Aorta (tissue), 5 donors: ENCODE results near the gene CHST11. TPM values are rescaled to one million over a fixed set of nuclear protein-coding genes. Genes with fewer than 3 reads are reported as not detected.

Experiments
- ATAC-seq: fragments of 200-7000 bp; cut with Tn5 transposase; one replicate; pipeline ENCODE4 v1.9.1; 2022; ENCODE audit warnings: moderate library complexity; ENCODE audit not compliant: low FRiP score
- DNase-seq, 2 donors: peaks; one replicate each; pipeline ENCODE4 v3.0.0-alpha.2; 2020
- H3K27ac ChIP-seq, 2 donors: one replicate each; pipeline ENCODE4 v1.5.1; 2013; ENCODE audit warnings: low read length in 2 of 2, mild to moderate bottlenecking in 2 of 2, moderate library complexity in 2 of 2, control low read depth in 1 of 2, inconsistent platforms in 1 of 2, low read depth in 1 of 2
- H3K27me3 ChIP-seq, 2 donors: one replicate each; pipeline ENCODE4 v1.6.1; 2013; ENCODE audit warnings: control low read depth in 1 of 2, low read length in 1 of 2, mild to moderate bottlenecking in 1 of 2, moderate library complexity in 1 of 2; ENCODE audit not compliant: insufficient read depth in 2 of 2, control insufficient read depth in 1 of 2
- H3K36me3 ChIP-seq, 2 donors: one replicate each; pipeline ENCODE4 v1.6.1; 2013; ENCODE audit warnings: control low read depth in 1 of 2, low read length in 1 of 2, mild to moderate bottlenecking in 1 of 2; ENCODE audit not compliant: insufficient read depth in 2 of 2, control insufficient read depth in 1 of 2
- H3K4me1 ChIP-seq, 2 donors: one replicate each; pipeline ENCODE4 v1.6.1; 2013; ENCODE audit warnings: low read length in 2 of 2, control low read depth in 1 of 2, mild to moderate bottlenecking in 1 of 2, moderate library complexity in 1 of 2; ENCODE audit not compliant: insufficient read depth in 2 of 2, control insufficient read depth in 1 of 2
- H3K4me3 ChIP-seq, 2 donors: one replicate each; pipeline ENCODE4 v1.5.1; 2013; ENCODE audit warnings: low read length in 2 of 2, control low read depth in 1 of 2, mild to moderate bottlenecking in 1 of 2
- H3K9me3 ChIP-seq: one replicate; pipeline ENCODE4 v1.6.1; 2013; ENCODE audit warnings: mild to moderate bottlenecking, low read length; ENCODE audit not compliant: control insufficient read depth
- WGBS, 2 donors: extraction: QIAGEN DNeasy Blood & Tissue Kit; methylation state at CpG; one replicate each; pipeline ENCODE4 v1.1.7; 2013; 5-methylcytosine and 5-hydroxymethylcytosine counted together
- intact Hi-C, 2 donors: fragments of 100-400 bp; cut with DNase I; formaldehyde crosslinking; loops; one replicate each; pipeline versions ENCODE4 v1.14.2 to v1.15.0; 2022
- polyA plus RNA-seq, 2 donors: library from polyadenylated mRNA; stranded (reverse); fragments of 200-250 nt; gene quantifications; one replicate each; pipeline ENCODE4 v1.2.3, GENCODE V29; 2013
- total RNA-seq, 2 donors: library from RNA; stranded (reverse); fragmentation: NEBNext Ultra II Directional; extraction: Animal tissue kit (Norgen Biotek cat#: 25700); gene quantifications; one replicate each; pipeline ENCODE4 v1.2.1, GENCODE V29; 2021
- donor health status: healthy with polysubstance abuse.
- donor health status: Bipolar disorder and iron deficiency.
- donor health status: DM: no; HTN: no; CAD: no.
- donor health status: DM: no; HTN: no; CAD: no.
- donor health status: DM: yes; HTN: yes; CAD: no.

CHST11 gene
- total and polyA plus RNA-seq, 4 donors: 2.1 to 31.0 (median 15.7) TPM

- Histone ChIP-seq H3K4me1 (no peaks in the 10 kb centered on the region), H3K27me3 (no peaks in the 10 kb centered on the region), H3K27ac (no peak overlapping the region), H3K36me3 (no peaks in the 10 kb centered on the region), H3K9me3 (no peaks in the 10 kb centered on the region), H3K4me3 (no peak overlapping the region)
- no peak for DNase-seq
- 80 to 85% methylated on average over 5 of the region's 5 CpGs for WGBS, 2 donors
- no peak for ATAC-seq
- intact Hi-C loops: no loop called here
Observed at GRCh38 chr12:104712968-104713367, 256.2 kb downstream of the CHST11 start.

- peak in 1 of 2 donors; percentile 47 for DNase-seq
- H3K9me3 ChIP-seq: no peaks in the 10 kb centered on the region
- H3K27me3 ChIP-seq: no peaks in the 10 kb centered on the region
- H3K4me3 ChIP-seq: no peak overlapping the region
- 75 to 82% methylated on average over 8 of the region's 8 CpGs for WGBS, 2 donors
- H3K4me1 ChIP-seq: no peaks in the 10 kb centered on the region
- ATAC-seq: no peak
- H3K36me3 ChIP-seq: no peaks in the 10 kb centered on the region
- H3K27ac ChIP-seq: no peak overlapping the region
- intact Hi-C loops: no loop called here
Observed at GRCh38 chr12:104713444-104713843, 256.7 kb downstream of the CHST11 start.

- WGBS, 2 donors: 92 to 98% methylated on average over 6 of the region's 6 CpGs
- no peaks in the 10 kb centered on the region for H3K36me3 ChIP-seq
- no peak overlapping the region for H3K27ac ChIP-seq
- intact Hi-C loops: no loop called here
- H3K4me3 ChIP-seq: no peak overlapping the region
- DNase-seq: peak in 1 of 2 donors; percentile 15
- ATAC-seq: no peak
- H3K9me3 ChIP-seq: no peaks in the 10 kb centered on the region
- no peaks in the 10 kb centered on the region for H3K27me3 ChIP-seq
- H3K4me1 ChIP-seq: no peaks in the 10 kb centered on the region
Observed at GRCh38 chr12:104714369-104714768, 257.6 kb downstream of the CHST11 start.

GRCh38 chr12:104716172-104716571 is 259.4 kb downstream of the CHST11 start:
- Histone ChIP-seq H3K4me3 (no peak overlapping the region), H3K9me3 (no peaks in the 10 kb centered on the region), H3K27ac (no peak overlapping the region), H3K36me3 (no peaks in the 10 kb centered on the region), H3K4me1 (no peaks in the 10 kb centered on the region), H3K27me3 (no peaks in the 10 kb centered on the region)
- DNase-seq: no peak
- intact Hi-C loops: no loop called here
- 93 to 96% methylated on average over 7 of the region's 7 CpGs for WGBS, 2 donors
- no peak for ATAC-seq

- no peak overlapping the region for H3K27ac ChIP-seq
- no peaks in the 10 kb centered on the region for H3K36me3 ChIP-seq
- WGBS, 2 donors: 45 to 48% methylated on average over 11 of the region's 11 CpGs
- no peaks in the 10 kb centered on the region for H3K27me3 ChIP-seq
- no peak for DNase-seq
- ATAC-seq: no peak
- no peaks in the 10 kb centered on the region for H3K9me3 ChIP-seq
- H3K4me3 ChIP-seq: no peak overlapping the region
- intact Hi-C loops: no loop called here
- H3K4me1 ChIP-seq: no peaks in the 10 kb centered on the region
Observed at GRCh38 chr12:104718304-104718929, 261.7 kb downstream of the CHST11 start.

GRCh38 chr12:104719700-104720338 is 263.1 kb downstream of the CHST11 start:
- no peak overlapping the region for H3K4me3 ChIP-seq
- H3K9me3 ChIP-seq: no peaks in the 10 kb centered on the region
- 92 to 95% methylated on average over 13 of the region's 13 CpGs for WGBS, 2 donors
- H3K27me3 ChIP-seq: no peaks in the 10 kb centered on the region
- DNase-seq (peak in 1 of 2 donors; percentile 66), ATAC-seq (no peak)
- no peaks in the 10 kb centered on the region for H3K4me1 ChIP-seq
- intact Hi-C loops: no loop called here
- H3K36me3 ChIP-seq: no peaks in the 10 kb centered on the region
- no peak overlapping the region for H3K27ac ChIP-seq

- no peaks in the 10 kb centered on the region for H3K36me3 ChIP-seq
- DNase-seq: peak in 1 of 2 donors; percentile 63
- H3K27ac ChIP-seq: no peak overlapping the region
- no peaks in the 10 kb centered on the region for H3K9me3 ChIP-seq
- ATAC-seq: no peak
- H3K4me3 ChIP-seq: no peak overlapping the region
- 72 to 74% methylated on average over 29 of the region's 29 CpGs for WGBS, 2 donors
- no peaks in the 10 kb centered on the region for H3K27me3 ChIP-seq
- intact Hi-C loops: no loop called here
- no peaks in the 10 kb centered on the region for H3K4me1 ChIP-seq
Observed at GRCh38 chr12:104720339-104721038, 263.7 kb downstream of the CHST11 start.

- intact Hi-C loops: no loop called here
- no peaks in the 10 kb centered on the region for H3K4me1 ChIP-seq
- DNase-seq (peak in 1 of 2 donors; percentile 57), ATAC-seq (no peak)
- no peak overlapping the region for H3K4me3 ChIP-seq
- H3K36me3 ChIP-seq: no peaks in the 10 kb centered on the region
- H3K27me3 ChIP-seq: no peaks in the 10 kb centered on the region
- H3K9me3 ChIP-seq: no peaks in the 10 kb centered on the region
- no peak overlapping the region for H3K27ac ChIP-seq
Observed at GRCh38 chr12:104721039-104721405, 264.3 kb downstream of the CHST11 start.

- no peak for ATAC-seq
Observed at GRCh38 chr12:104721936-104722335, 265.2 kb downstream of the CHST11 start.

More at GRCh38 chr12:104721936-104722335, 265.2 kb downstream of the CHST11 start:
- no peaks in the 10 kb centered on the region for H3K4me1 ChIP-seq
- no peaks in the 10 kb centered on the region for H3K36me3 ChIP-seq
- intact Hi-C loops: no loop called here
- peak in 1 of 2 donors; percentile 45 for DNase-seq
- H3K27me3 ChIP-seq: no peaks in the 10 kb centered on the region
- H3K9me3 ChIP-seq: no peaks in the 10 kb centered on the region
- WGBS, 2 donors: 97% methylated on average over 6 of the region's 6 CpGs
- H3K27ac ChIP-seq: no peak overlapping the region
- H3K4me3 ChIP-seq: no peak overlapping the region
